Transverse colon (tissue), 4 donors: ENCODE results near the gene ZNF619. TPM values are rescaled to one million over a fixed set of nuclear protein-coding genes. Genes with fewer than 3 reads are reported as not detected.

Experiments
- DNase-seq: peaks from one replicate; pipeline ENCODE4 v3.0.0-alpha.2; 2019
- H3K27ac ChIP-seq, 4 donors: fragments of 200-600 bp; sonication (generic); 2 replicates each; pipeline ENCODE4 v1.5.1; 2016 to 2018; ENCODE audit warnings: inconsistent platforms in 4 of 4
- H3K27me3 ChIP-seq: fragments of 200-600 bp; sonication (generic); 2 replicates; pipeline ENCODE4 v1.5.1; 2017; ENCODE audit warnings: inconsistent platforms
- H3K36me3 ChIP-seq, 4 donors: fragments of 200-600 bp; sonication (generic); 2 replicates each; pipeline ENCODE4 v1.5.1; 2017 to 2019; ENCODE audit warnings: inconsistent platforms in 4 of 4
- H3K4me1 ChIP-seq, 4 donors: fragments of 200-600 bp; sonication (generic); 2 replicates each; pipeline ENCODE4 v1.5.1; 2017 to 2020; ENCODE audit warnings: inconsistent platforms in 4 of 4
- H3K4me3 ChIP-seq, 4 donors: fragments of 200-600 bp; sonication (generic); 1 replicate in 1 of 4; 2 replicates in 3 of 4; pipeline versions ENCODE4 v1.5.1 to v1.6.1; 2017 to 2019; ENCODE audit warnings: inconsistent platforms in 4 of 4
- H3K9me3 ChIP-seq, 2 donors: fragments of 200-600 bp; sonication (generic); 2 replicates each; pipeline ENCODE4 v1.5.1; 2017 to 2019; ENCODE audit warnings: inconsistent platforms in 2 of 2
- EP300 ChIP-seq: sonication (generic); formaldehyde crosslinking; IDR thresholded peaks from one replicate; pipeline ENCODE4 v1.6.1; 2017; ENCODE audit warnings: antibody characterized with exemption, low read depth
- POLR2A ChIP-seq: fragments of 450-650 bp; IDR thresholded peaks from one replicate; pipeline ENCODE4 v1.6.1; 2016; ENCODE audit warnings: antibody characterized with exemption, mild to moderate bottlenecking, moderate library complexity
- POLR2AphosphoS5 ChIP-seq, 3 donors: sonication (generic); formaldehyde crosslinking; IDR thresholded peaks; one replicate each; pipeline ENCODE4 v1.6.1; 2016; ENCODE audit warnings: antibody characterized with exemption in 3 of 3
- WGBS, 2 donors: methylation state at CpG; one replicate each; pipeline ENCODE4 v1.1.5; 2018; ENCODE audit warnings: low coverage in 1 of 2; 5-methylcytosine and 5-hydroxymethylcytosine counted together
- in situ Hi-C, 4 donors: fragments of 200-750 bp; cut with MboI; loops; one replicate each; pipeline versions ENCODE4 v1.15.0 to v1.15.1; 2017; ENCODE audit warnings: low sequenced_read_pairs in 3 of 4, low pct_ligation_motif_present in 1 of 4, low pct_unique_long_range_greater_than_20kb in 1 of 4
- intact Hi-C: fragments of 100-400 bp; cut with DNase I; formaldehyde crosslinking; loops from one replicate; pipeline ENCODE4 v1.15.1; 2023; ENCODE audit warnings: low total_unique reads
- small RNA-seq, 4 donors: library from RNA; depleted of rRNA; stranded (forward); fragments of <200 nt; gene quantifications; one replicate each; pipeline ENCODE3, GENCODE V24; 2016
- total RNA-seq, 4 donors: library from RNA; depleted of rRNA; stranded (reverse); fragments of >200 nt; gene quantifications; one replicate each; pipeline ENCODE4 v1.1.0, GENCODE V29; 2016
- TF ChIP-seq, protein P1 (sequence below), 5 experiments: fragments of 200-600 bp in 3 of 5; fragments of 450-650 bp in 2 of 5; sonication (generic) in 3 of 5; IDR thresholded peaks; 1 replicate in 2 of 5; 2 replicates in 3 of 5; pipeline ENCODE4 v1.5.1; 2016 to 2017; ENCODE audit warnings: antibody characterized with exemption in 5 of 5, inconsistent platforms in 3 of 5, mild to moderate bottlenecking in 2 of 5, moderate library complexity in 1 of 5

ZNF619 gene
- total RNA-seq, 4 donors from 2014 or later = 2.0 to 7.9 (median 4.8) TPM

DNA sequence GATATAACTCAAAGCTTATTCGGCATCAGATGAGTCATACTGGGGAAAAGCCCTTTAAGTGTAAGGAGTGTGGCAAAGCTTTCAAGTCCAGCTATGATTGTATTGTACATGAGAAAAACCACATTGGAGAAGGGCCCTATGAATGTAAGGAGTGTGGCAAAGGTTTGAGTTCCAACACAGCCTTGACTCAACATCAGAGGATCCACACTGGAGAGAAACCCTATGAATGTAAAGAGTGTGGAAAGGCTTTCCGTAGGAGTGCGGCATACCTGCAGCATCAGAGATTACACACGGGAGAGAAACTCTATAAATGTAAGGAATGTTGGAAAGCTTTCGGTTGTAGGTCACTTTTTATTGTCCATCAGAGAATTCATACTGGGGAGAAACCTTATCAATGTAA, 55.3 kb downstream of the ZNF619 start:
- intact Hi-C loops = no loop called here
- TF ChIP-seq POLR2AphosphoS5 (IDR thresholded peaks at IDR 0.05) (no peak), EP300 (no peak), POLR2A (no peak)
- TF ChIP-seq, protein P1, sequence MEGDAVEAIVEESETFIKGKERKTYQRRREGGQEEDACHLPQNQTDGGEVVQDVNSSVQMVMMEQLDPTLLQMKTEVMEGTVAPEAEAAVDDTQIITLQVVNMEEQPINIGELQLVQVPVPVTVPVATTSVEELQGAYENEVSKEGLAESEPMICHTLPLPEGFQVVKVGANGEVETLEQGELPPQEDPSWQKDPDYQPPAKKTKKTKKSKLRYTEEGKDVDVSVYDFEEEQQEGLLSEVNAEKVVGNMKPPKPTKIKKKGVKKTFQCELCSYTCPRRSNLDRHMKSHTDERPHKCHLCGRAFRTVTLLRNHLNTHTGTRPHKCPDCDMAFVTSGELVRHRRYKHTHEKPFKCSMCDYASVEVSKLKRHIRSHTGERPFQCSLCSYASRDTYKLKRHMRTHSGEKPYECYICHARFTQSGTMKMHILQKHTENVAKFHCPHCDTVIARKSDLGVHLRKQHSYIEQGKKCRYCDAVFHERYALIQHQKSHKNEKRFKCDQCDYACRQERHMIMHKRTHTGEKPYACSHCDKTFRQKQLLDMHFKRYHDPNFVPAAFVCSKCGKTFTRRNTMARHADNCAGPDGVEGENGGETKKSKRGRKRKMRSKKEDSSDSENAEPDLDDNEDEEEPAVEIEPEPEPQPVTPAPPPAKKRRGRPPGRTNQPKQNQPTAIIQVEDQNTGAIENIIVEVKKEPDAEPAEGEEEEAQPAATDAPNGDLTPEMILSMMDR (IDR thresholded peaks at IDR 0.05) = no peak
- in situ Hi-C loops = no loop called here
- H3K27me3 ChIP-seq = no peaks in the 10 kb centered on the region
- no peak overlapping the region for H3K27ac ChIP-seq
- H3K4me3 ChIP-seq = no peak overlapping the region
- no peaks in the 10 kb centered on the region for H3K4me1 ChIP-seq
- peaks cover 2 to 11% of the 10 kb centered on the region in 2 donors for H3K9me3 ChIP-seq
- H3K36me3 ChIP-seq = peaks cover 0 to 84% (median 34%) of the 10 kb centered on the region in 4 donors
- WGBS, 2 donors = 92 to 97% methylated on average over 5 of the region's 5 CpGs
- no peak for DNase-seq

DNA sequence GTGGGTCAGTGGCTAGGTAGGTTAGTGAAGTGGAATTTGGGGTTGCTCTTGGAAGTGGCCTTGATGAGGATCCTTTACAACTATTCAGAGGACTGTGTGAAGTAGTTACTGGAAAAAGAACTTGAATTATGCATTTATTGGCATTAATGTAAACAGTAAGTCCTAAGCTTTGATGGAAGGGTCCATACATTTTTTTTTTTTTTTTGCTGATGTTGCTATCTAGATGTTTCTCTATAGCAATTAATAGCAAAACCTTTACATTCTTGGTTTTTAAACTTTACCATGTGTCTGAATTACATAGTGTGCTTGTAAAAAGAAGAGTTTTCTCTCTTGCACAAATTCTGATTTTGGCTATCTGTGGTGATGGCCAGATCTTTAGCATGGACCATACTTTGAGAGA, 57.4 kb downstream of the ZNF619 start:
- H3K4me1 ChIP-seq = no peaks in the 10 kb centered on the region
- no peak overlapping the region for H3K27ac ChIP-seq
- H3K36me3 ChIP-seq = peaks cover 0 to 85% (median 32%) of the 10 kb centered on the region in 4 donors
- no peaks in the 10 kb centered on the region for H3K27me3 ChIP-seq
- in situ Hi-C loops = no loop called here
- no peak overlapping the region for H3K4me3 ChIP-seq
- DNase-seq = no peak
- no peak for TF ChIP-seq POLR2AphosphoS5 (IDR thresholded peaks at IDR 0.05)
- TF ChIP-seq, protein P1 (IDR thresholded peaks at IDR 0.05) = no peak
- no peak for TF ChIP-seq POLR2A
- no peak for TF ChIP-seq EP300
- intact Hi-C loops = no loop called here
- H3K9me3 ChIP-seq = peaks cover 10 to 11% of the 10 kb centered on the region in 2 donors

Small RNAs within 50 kb of the gene (small RNA-seq; reads per million reads assigned to genes)
- gene RNU5B-2P = 0 to 0.12 (median 0) reads per million in 4 donors

Other genes starting within 250 kb of the ZNF619 start
- 10 to 100 TPM in 3 of 4 donors, 1 to 10 TPM in 1; 5.2 to 90.2 (median 25.2) TPM for gene EIF1B, start 167.4 kb upstream of the ZNF619 start, total RNA-seq
- gene ENTPD3, start 89.9 kb upstream of the ZNF619 start, total RNA-seq = 1 to 10 TPM in 3 of 4 donors, under 1 TPM in 1; 0.37 to 7.2 (median 2.0) TPM
- 100 to 1,000 TPM in 3 of 4 donors, 10 to 100 TPM in 1; 90.1 to 299 (median 194) TPM for gene RPL14, start 19.8 kb upstream of the ZNF619 start, total RNA-seq
- 1 to 10 TPM in 3 of 4 donors, not detected in 1; 2.6 to 8.0 (median 4.3) TPM for gene ZNF620, start 28.9 kb downstream of the ZNF619 start, total RNA-seq
- gene ZNF621, start 47.8 kb downstream of the ZNF619 start, total RNA-seq = 10 to 100 TPM; 11.9 to 21.9 (median 16.2) TPM